GM23338 (cell line): ENCODE results near the gene CACNA1D. TPM values are rescaled to one million over a fixed set of nuclear protein-coding genes. Genes with fewer than 3 reads are reported as not detected.

Source experiments
- ATAC-seq: fragments of 200-7000 bp; cut with Tn5 transposase; 3 replicates; pipeline ENCODE4 v1.9.1; 2020
- DNase-seq: peaks from one replicate; pipeline ENCODE4 v3.0.0-alpha.2; 2015; ENCODE audit warnings: low spot score
- H2AFZ ChIP-seq: fragments of 200-600 bp; sonication (generic); 2 replicates; pipeline ENCODE4 v1.8.0; 2016; ENCODE audit warnings: antibody characterized with exemption, mild to moderate bottlenecking, moderate library complexity
- H3F3A ChIP-seq: fragments of 200-600 bp; sonication (generic); replicated peaks from 2 replicates; pipeline ENCODE4 v1.8.0; 2017; ENCODE audit warnings: antibody characterized with exemption, mixed run types, low read depth
- H3K27ac ChIP-seq: fragments of 200-600 bp; sonication (generic); 2 replicates; pipeline ENCODE4 v1.6.1; 2016; ENCODE audit warnings: low read depth
- H3K27me3 ChIP-seq: fragments of 200-600 bp; sonication (generic); 2 replicates; pipeline ENCODE4 v1.8.0; 2016; ENCODE audit warnings: mild to moderate bottlenecking, mixed run types, moderate library complexity; ENCODE audit not compliant: insufficient read depth
- H3K36me3 ChIP-seq: fragments of 200-600 bp; sonication (generic); 2 replicates; pipeline ENCODE4 v1.8.0; 2016; ENCODE audit warnings: mild to moderate bottlenecking; ENCODE audit not compliant: insufficient read depth
- H3K4me1 ChIP-seq: fragments of 200-600 bp; sonication (generic); 2 replicates; pipeline ENCODE4 v1.8.0; 2016; ENCODE audit warnings: mild to moderate bottlenecking, moderate library complexity; ENCODE audit not compliant: insufficient read depth
- H3K4me2 ChIP-seq: fragments of 200-600 bp; sonication (generic); 2 replicates; pipeline ENCODE4 v1.7.1; 2017; ENCODE audit warnings: mixed run types
- H3K4me3 ChIP-seq: fragments of 200-600 bp; sonication (generic); 2 replicates; pipeline ENCODE4 v1.6.1; 2016; ENCODE audit warnings: mixed run types
- H3K79me2 ChIP-seq: fragments of 200-600 bp; sonication (generic); replicated peaks from 2 replicates; pipeline ENCODE4 v1.8.0; 2017; ENCODE audit warnings: mild to moderate bottlenecking; ENCODE audit not compliant: insufficient read depth
- H3K9me2 ChIP-seq: fragments of 200-600 bp; sonication (generic); 2 replicates; pipeline ENCODE4 v1.8.0; 2017; ENCODE audit not compliant: insufficient read depth
- H4K20me1 ChIP-seq: fragments of 200-600 bp; sonication (generic); replicated peaks from 2 replicates; pipeline ENCODE4 v1.8.0; 2017; ENCODE audit warnings: mild to moderate bottlenecking; ENCODE audit not compliant: insufficient read depth
- H3K27ac Mint-ChIP-seq: 2 replicates; pipeline ENCODE4 v1.8.0; 2020; ENCODE audit warnings: inconsistent platforms, mild to moderate bottlenecking, moderate library complexity, mixed read lengths
- H3K27me3 Mint-ChIP-seq: 3 replicates; pipeline ENCODE4 v1.8.0; 2022; ENCODE audit warnings: low read depth, mild to moderate bottlenecking, moderate library complexity, mixed read lengths, inconsistent platforms; ENCODE audit not compliant: insufficient read depth, poor library complexity
- H3K36me3 Mint-ChIP-seq: 3 replicates; pipeline ENCODE4 v1.8.0; 2021; ENCODE audit warnings: low read depth, mild to moderate bottlenecking, inconsistent platforms, moderate library complexity, mixed read lengths
- H3K4me1 Mint-ChIP-seq: 3 replicates; pipeline ENCODE4 v1.8.0; 2020; ENCODE audit warnings: mild to moderate bottlenecking, inconsistent platforms, mixed read lengths
- H3K4me3 Mint-ChIP-seq: 3 replicates; pipeline ENCODE4 v1.8.0; 2021; ENCODE audit warnings: moderate library complexity, mild to moderate bottlenecking, inconsistent platforms, mixed read lengths
- H3K9me3 Mint-ChIP-seq: 3 replicates; pipeline ENCODE4 v1.8.0; 2020; ENCODE audit warnings: moderate library complexity, mild to moderate bottlenecking, inconsistent platforms, mixed read lengths
- CTCF ChIP-seq, 2 experiments: fragments of 200-600 bp in 1 of 2; sonication (generic) in 1 of 2; conservative IDR thresholded peaks; 2 replicates each; pipeline versions ENCODE4 v1.5.1 to v1.6.1; 2016 to 2017; ENCODE audit warnings: antibody characterized with exemption in 2 of 2, low read depth in 2 of 2, mild to moderate bottlenecking in 2 of 2, moderate library complexity in 1 of 2
- ETS1 ChIP-seq: IDR thresholded peaks from 2 replicates; pipeline ENCODE4 v1.6.1; 2016; ENCODE audit warnings: antibody characterized with exemption
- EZH2phosphoT487 ChIP-seq: fragments of 200-600 bp; sonication (generic); IDR thresholded peaks from one replicate; pipeline ENCODE4 v1.8.1; 2018; ENCODE audit warnings: antibody characterized with exemption; ENCODE audit not compliant: unreplicated experiment
- polyA plus RNA-seq: library from polyadenylated mRNA; unstranded; fragments of >200 nt; fragmentation: Nextera tagmentation; extraction: Ambion mirVana; gene quantifications from 2 replicates; pipeline ENCODE4 v1.2.1, GENCODE V29; 2016
- total RNA-seq: library from RNA; depleted of rRNA; stranded (reverse); fragments of >200 nt; shearing (Covaris generic); gene quantifications from 2 replicates; pipeline ENCODE4 v1.2.3, GENCODE V29; 2014

Gene CACNA1D
- total and polyA plus RNA-seq, 2 experiments from 2014 or later, result 1.7 to 1.8 TPM

GRCh38 chr3:53856964-53857363 is 362.6 kb downstream of the CACNA1D start:
- Histone ChIP-seq H3K79me2 (no peaks in the 10 kb centered on the region), H3K4me1 (no peaks in the 10 kb centered on the region), H3K27me3 (no peaks in the 10 kb centered on the region), H3K9me2 (no peaks in the 10 kb centered on the region), H3K27ac (no peak overlapping the region), H4K20me1 (no peaks in the 10 kb centered on the region; the same call in 1 of the 2 replicates), H2AFZ (no peak overlapping the region), H3K36me3 (no peaks in the 10 kb centered on the region; the same call in 1 of the 2 replicates), H3K4me3 (no peak overlapping the region), H3K4me2 (no peak overlapping the region), H3F3A (no peaks in the 10 kb centered on the region)
- Mint-ChIP-seq H3K9me3 (no peaks in the 10 kb centered on the region), H3K36me3 (peaks cover 18% of the 10 kb centered on the region), H3K27me3 (no peaks in the 10 kb centered on the region), H3K4me3 (no peak overlapping the region), H3K4me1 (no peaks in the 10 kb centered on the region), H3K27ac (no peak overlapping the region)
- no peak for ATAC-seq
- no peak for DNase-seq
- no peak for TF ChIP-seq CTCF (conservative IDR thresholded peaks at IDR 0.05; ENCODE audit: low read depth in 2 of 2)
- TF ChIP-seq EZH2phosphoT487, result no peak

- ATAC-seq, result peak; percentile 54
- no peak overlapping the region for H3K27ac Mint-ChIP-seq
- no peak for DNase-seq
- TF ChIP-seq CTCF (conservative IDR thresholded peaks at IDR 0.05; ENCODE audit: low read depth in 2 of 2), result peak; percentile 14 to 19; a peak in 1 of 4 replicates
- TF ChIP-seq ETS1, result no peak
- Histone ChIP-seq H3K4me3 (no peak overlapping the region), H3K36me3 (no peaks in the 10 kb centered on the region; the same call in 1 of the 2 replicates), H3K79me2 (no peaks in the 10 kb centered on the region), H3F3A (no peaks in the 10 kb centered on the region), H3K27ac (no peak overlapping the region), H4K20me1 (no peaks in the 10 kb centered on the region; the same call in 1 of the 2 replicates), H3K27me3 (no peaks in the 10 kb centered on the region), H3K4me2 (no peak overlapping the region), H3K9me2 (no peaks in the 10 kb centered on the region), H3K4me1 (no peaks in the 10 kb centered on the region), H2AFZ (no peak overlapping the region)
- no peak overlapping the region for H3K4me3 Mint-ChIP-seq
- no peaks in the 10 kb centered on the region for H3K27me3 Mint-ChIP-seq
- peaks cover 23% of the 10 kb centered on the region for H3K36me3 Mint-ChIP-seq
- H3K4me1 Mint-ChIP-seq, result no peaks in the 10 kb centered on the region
- no peaks in the 10 kb centered on the region for H3K9me3 Mint-ChIP-seq
These were observed 363.8 kb downstream of the CACNA1D start for GRCh38 chr3:53858096-53858741.
